K562 (cell line): ENCODE data around the gene SLC15A3. TPM values are rescaled to one million over a fixed set of nuclear protein-coding genes. Genes with fewer than 3 reads are reported as not detected.

Experiments used
- ATAC-seq: fragments of 200-7000 bp; cut with Tn5 transposase; 3 replicates; pipeline ENCODE4 v1.9.1; 2020; ENCODE audit warnings: moderate library complexity
- BruUV-seq: library from RNA; stranded (reverse); fragments of 400-500 nt; replicated peaks from 2 replicates; lab custom pipeline; 2021; lab: Mats Ljungman, UMichigan
- CTCF ChIA-PET: fragments of 300-600 bp; formaldehyde crosslinking; extraction: SDS; loops from one replicate; lab custom pipeline; 2021; ENCODE audit warnings: low intra/inter-chr PET ratio; lab: Yijun Ruan, JAX
- POLR2A ChIA-PET: fragments of 300-600, 350-650 bp; sonication (Branson Sonifier 250); formaldehyde crosslinking; extraction: SDS; loops from one replicate; lab custom pipeline; 2021; ENCODE audit warnings: antibody characterized with exemption, inconsistent platforms; lab: Yijun Ruan, JAX
- DNase-seq, 4 experiments: peaks; one replicate each; pipeline versions ENCODE4 v3.0.0 to v3.0.0-alpha.2; 2011 to 2018; ENCODE audit warnings: low spot score in 3 of 4, mixed read lengths in 3 of 4; ENCODE audit errors: extremely low read depth in 1 of 4
- FAIRE-seq: peaks from 2 replicates; lab custom pipeline; 2011; peaks lifted over from hg19 to GRCh38; lab: Jason Lieb, UNC
- H2AFZ ChIP-seq: 2 replicates; pipeline ENCODE4 v1.6.0; 2011; ENCODE audit warnings: low read depth, low read length, control low read depth, inconsistent platforms
- H3K27ac ChIP-seq: fragments of 200-600 bp; 3 replicates; pipeline ENCODE4 v1.8.0; 2011; ENCODE audit warnings: low read depth, mild to moderate bottlenecking, control low read depth, inconsistent platforms, low read length, moderate library complexity, mixed read lengths; ENCODE audit errors: extremely low read depth
- H3K27me3 ChIP-seq, 2 experiments: fragments of 300-600 bp in 1 of 2; 2 replicates in 1 of 2; 3 replicates in 1 of 2; pipeline versions ENCODE4 v1.6.0 to v1.8.0; 2011; ENCODE audit warnings: inconsistent platforms in 2 of 2, low read length in 2 of 2, mild to moderate bottlenecking in 1 of 2, mixed read lengths in 1 of 2, moderate library complexity in 1 of 2; ENCODE audit not compliant: control insufficient read depth in 2 of 2, insufficient read depth in 2 of 2
- H3K36me3 ChIP-seq: fragments of 300-600 bp; 3 replicates; pipeline ENCODE4 v1.8.0; 2011; ENCODE audit warnings: mild to moderate bottlenecking, low read length, inconsistent platforms; ENCODE audit not compliant: control insufficient read depth, insufficient read depth
- H3K4me1 ChIP-seq, 2 experiments: fragments of 200-600 bp in 1 of 2; replicated peaks in 1 of 2; 2 replicates in 1 of 2; 3 replicates in 1 of 2; pipeline versions ENCODE4 v1.5.1 to v1.8.0; 2011; ENCODE audit warnings: inconsistent platforms in 2 of 2, low read length in 2 of 2, mild to moderate bottlenecking in 1 of 2, mixed read lengths in 1 of 2, moderate library complexity in 1 of 2; ENCODE audit not compliant: control insufficient read depth in 2 of 2, insufficient read depth in 2 of 2
- H3K4me2 ChIP-seq: 2 replicates; pipeline ENCODE4 v1.6.1; 2011; ENCODE audit warnings: low read length, control low read depth, inconsistent platforms, mixed read lengths; ENCODE audit not compliant: insufficient read depth
- H3K4me3 ChIP-seq: fragments of 200-600 bp; sonication (generic), shearing (Covaris generic); 2 replicates; pipeline ENCODE4 v1.5.1; 2016; ENCODE audit warnings: control low read depth, inconsistent platforms
- H3K79me2 ChIP-seq: fragments of 200-600 bp; 3 replicates; pipeline ENCODE4 v1.8.0; 2011; ENCODE audit warnings: low read length, inconsistent platforms; ENCODE audit not compliant: control insufficient read depth, insufficient read depth
- H3K9ac ChIP-seq, 2 experiments: 2 replicates each; pipeline versions ENCODE4 v1.6.0 to v1.6.1; 2011; ENCODE audit warnings: low read depth in 2 of 2, low read length in 2 of 2, control low read depth in 1 of 2, inconsistent platforms in 1 of 2, mild to moderate bottlenecking in 1 of 2, mixed read lengths in 1 of 2; ENCODE audit not compliant: insufficient read depth in 1 of 2
- H3K9me1 ChIP-seq: one replicate; pipeline ENCODE4 v1.6.0; 2011; ENCODE audit warnings: inconsistent platforms, mild to moderate bottlenecking, low read length, moderate library complexity; ENCODE audit not compliant: control insufficient read depth, insufficient read depth
- H3K9me3 ChIP-seq: replicated peaks from 2 replicates; pipeline ENCODE4 v1.5.1; 2011; ENCODE audit warnings: low read depth, low read length, inconsistent platforms; ENCODE audit not compliant: control insufficient read depth, insufficient read depth
- H4K20me1 ChIP-seq: replicated peaks from 2 replicates; pipeline ENCODE4 v1.6.1; 2011; ENCODE audit warnings: low read length, inconsistent platforms, mixed read lengths; ENCODE audit not compliant: control insufficient read depth, insufficient read depth
- CHD4 ChIP-seq: fragments of 200-600 bp; sonication (generic); IDR thresholded peaks from 3 replicates; pipeline ENCODE4 v1.6.1; 2012; ENCODE audit warnings: low read depth, mild to moderate bottlenecking, mixed read lengths, low read length, inconsistent platforms; ENCODE audit not compliant: insufficient read depth, insufficient replicate concordance, poor library complexity, severe bottlenecking
- DACH1 ChIP-seq: fragments of 450-650 bp; IDR thresholded peaks from 2 replicates; pipeline ENCODE4 v1.6.1; 2018; ENCODE audit not compliant: partially characterized antibody
- DDX20 ChIP-seq: fragments of 450-650 bp; IDR thresholded peaks from 2 replicates; pipeline ENCODE4 v1.6.1; 2016; ENCODE audit warnings: missing genetic modification characterization, low read depth, mild to moderate bottlenecking, missing compliant biosample characterization, moderate library complexity
- MIER1 ChIP-seq: fragments of 450-650 bp; IDR thresholded peaks from 2 replicates; pipeline ENCODE4 v1.6.1; 2016; ENCODE audit warnings: antibody characterized with exemption, mild to moderate bottlenecking, low read depth
- MYC ChIP-seq, 2 experiments: fragments of 250-450 bp in 1 of 2; sonication (Bioruptor Pico) in 1 of 2; IDR thresholded peaks; 2 replicates each; pipeline versions ENCODE4 v1.5.1 to v1.6.1; 2012 to 2021; ENCODE audit warnings: low read depth in 2 of 2, borderline replicate concordance in 1 of 2, improper control_type of control experiment in 1 of 2, low read length in 1 of 2, mild to moderate bottlenecking in 1 of 2, moderate library complexity in 1 of 2
- NR2C1 ChIP-seq, 2 experiments: fragments of 450-650 bp; IDR thresholded peaks; 2 replicates each; pipeline ENCODE4 v1.6.1; 2017; ENCODE audit warnings: mild to moderate bottlenecking in 2 of 2, antibody characterized with exemption in 1 of 2, inconsistent platforms in 1 of 2, missing compliant biosample characterization in 1 of 2, missing genetic modification characterization in 1 of 2
- SMAD1 ChIP-seq: fragments of 150-350 bp; IDR thresholded peaks from 2 replicates; pipeline ENCODE4 v1.6.1; 2014; ENCODE audit warnings: low read length, low read depth; ENCODE audit not compliant: partially characterized antibody
- ZNF23 ChIP-seq: fragments of 250-450 bp; sonication (Bioruptor Pico); IDR thresholded peaks from 2 replicates; pipeline ENCODE4 v1.4.0; 2020; ENCODE audit warnings: mild to moderate bottlenecking
- ZNF830 ChIP-seq: fragments of 250-450 bp; sonication (Bioruptor Pico); IDR thresholded peaks from 2 replicates; pipeline ENCODE4 v1.5.0; 2021; ENCODE audit warnings: mild to moderate bottlenecking
- WGBS: fragments of 100-300 bp; shearing (Covaris generic); methylation state at CpG from one replicate; pipeline ENCODE4 v1.1.6; 2016; ENCODE audit warnings: low coverage, mixed read lengths; ENCODE audit not compliant: insufficient coverage; ENCODE audit errors: missing lambda C conversion rate; 5-methylcytosine and 5-hydroxymethylcytosine counted together
- in situ Hi-C: fragments of 300-500 bp; cut with MboI; formaldehyde crosslinking; loops from 4 replicates; pipeline ENCODE4 v1.15.0; 2018; ENCODE audit warnings: inconsistent platforms, mixed read lengths
- intact Hi-C: fragments of 100-400 bp; cut with micrococcal nuclease; formaldehyde crosslinking; loops from 2 replicates; pipeline ENCODE4 v1.14.2; 2022
- polyA plus RNA-seq, 8 experiments: library from polyadenylated mRNA; depleted of rRNA in 4 of 8; stranded (reverse) in 5 of 8; unstranded in 3 of 8; fragments of >200 nt; fragmentation: Nextera tagmentation in 2 of 8; fragmentation: Illumina TruSeq in 1 of 8; extraction: Ambion mirVana in 2 of 8; extraction: Trizol in 1 of 8; gene quantifications; 2 replicates each; pipeline versions ENCODE4 v1.2.1 to v1.2.3, GENCODE V29; 2011 to 2014; ENCODE audit warnings: inconsistent platforms in 1 of 8, missing spikeins in 1 of 8
- total RNA-seq, 7 experiments: library from RNA; depleted of rRNA in 6 of 7; stranded (reverse); fragments of >200 nt in 6 of 7; fragmentation: Illumina TruSeq in 2 of 7; extraction: Trizol in 2 of 7; gene quantifications; 2 replicates each; pipeline versions ENCODE4 v1.2.1 to v1.2.3, GENCODE V29; 2011 to 2021; ENCODE audit warnings: low replicate concordance in 1 of 7
- TF ChIP-seq, protein P1 (sequence below): fragments of 450-650 bp; IDR thresholded peaks from 2 replicates; pipeline ENCODE4 v1.6.1; 2016; ENCODE audit warnings: mild to moderate bottlenecking
- TF ChIP-seq, protein P2 (sequence below): sonication (generic); formaldehyde crosslinking; IDR thresholded peaks from 2 replicates; pipeline ENCODE4 v1.8.1; 2023; ENCODE audit warnings: mild to moderate bottlenecking, missing genetic modification reagents

Gene SLC15A3
- total and polyA plus RNA-seq, 9 of the 15 experiments (the other 6 are each of a cell fraction or from before 2014, with no cell fraction given), result 0.07 to 0.27 TPM; not detected in 7

DNA sequence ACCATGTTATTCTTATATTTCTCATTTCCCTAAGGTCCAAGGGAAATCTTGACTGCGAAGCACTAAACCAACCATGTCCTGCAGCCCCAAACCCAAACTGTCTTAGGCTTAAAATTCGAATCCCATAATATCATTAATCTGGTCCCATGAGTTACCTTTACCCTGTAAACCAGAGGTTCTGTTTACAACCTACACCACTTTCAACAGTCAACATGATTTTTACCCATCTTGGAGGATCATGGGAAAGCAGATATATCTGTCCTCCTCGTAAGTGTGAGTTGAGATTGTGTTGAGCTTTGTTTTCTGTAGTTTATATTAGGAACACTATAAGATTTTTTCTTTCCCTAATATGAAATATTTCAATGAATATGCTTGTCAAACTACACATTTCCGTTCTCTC is 52.0 kb downstream of the SLC15A3 start:
- Histone ChIP-seq H3K4me3 (no peak overlapping the region), H3K36me3 (peaks cover 100% of the 10 kb centered on the region), H3K27me3 (no peaks in the 10 kb centered on the region), H3K9me1 (peaks cover 3% of the 10 kb centered on the region), H3K4me2 (no peak overlapping the region), H4K20me1 (peaks cover 22% of the 10 kb centered on the region), H3K9me3 (no peaks in the 10 kb centered on the region), H3K79me2 (peaks cover 28% of the 10 kb centered on the region), H3K9ac (no peak overlapping the region), H3K27ac (no peak overlapping the region), H3K4me1 (peaks cover 0 to 11% of the 10 kb centered on the region in 2 experiments; a peak in 3 of 5 replicates), H2AFZ (no peak overlapping the region)
- intact Hi-C loops (loop anchor here (1.0 kb wide), 1 partner anchor 69 kb away; no protein-coding TSS in a partner anchor), in situ Hi-C loops (loop anchor here (5.0 kb wide), 1 partner anchor 123 kb away; no protein-coding TSS in a partner anchor)
- DNase-seq (no peak), FAIRE-seq (no peak), ATAC-seq (0 out of 3 replicates have a peak, but pooled peaks have one; percentile 16)
- ChIA-PET POLR2A (interaction anchor here (0.8 to 1.0 kb wide), 3 partner anchors 14 to 73 kb away, joined by 3 to 7 read pairs (median 6); partner anchors contain the start of gene TMEM109), CTCF (interaction anchor here (1.0 to 1.9 kb wide), 3 partner anchors 61 to 125 kb away, joined by 3 to 18 read pairs (median 4); no protein-coding TSS in a partner anchor)
- BruUV-seq, result no TSS peak
- WGBS, result 58% methylated on average over 4 of the region's 4 CpGs
- TF ChIP-seq CHD4 (no peak), SMAD1 (no peak), DDX20 (no peak), ZNF830 (CRISPR knock-in tag) (no peak), ZNF23 (CRISPR knock-in tag) (no peak), NR2C1 (IDR thresholded peaks at IDR 0.05) (no peak), NR2C1 (tag; IDR thresholded peaks at IDR 0.05) (no peak), DACH1 (no peak), MYC (IDR thresholded peaks at IDR 0.05; ENCODE audit: low read depth, low read length) (no peak), MYC (CRISPR knock-in tag; IDR thresholded peaks at IDR 0.05; ENCODE audit: borderline replicate concordance, low read depth) (no peak), MIER1 (no peak)
- TF ChIP-seq, protein P1, sequence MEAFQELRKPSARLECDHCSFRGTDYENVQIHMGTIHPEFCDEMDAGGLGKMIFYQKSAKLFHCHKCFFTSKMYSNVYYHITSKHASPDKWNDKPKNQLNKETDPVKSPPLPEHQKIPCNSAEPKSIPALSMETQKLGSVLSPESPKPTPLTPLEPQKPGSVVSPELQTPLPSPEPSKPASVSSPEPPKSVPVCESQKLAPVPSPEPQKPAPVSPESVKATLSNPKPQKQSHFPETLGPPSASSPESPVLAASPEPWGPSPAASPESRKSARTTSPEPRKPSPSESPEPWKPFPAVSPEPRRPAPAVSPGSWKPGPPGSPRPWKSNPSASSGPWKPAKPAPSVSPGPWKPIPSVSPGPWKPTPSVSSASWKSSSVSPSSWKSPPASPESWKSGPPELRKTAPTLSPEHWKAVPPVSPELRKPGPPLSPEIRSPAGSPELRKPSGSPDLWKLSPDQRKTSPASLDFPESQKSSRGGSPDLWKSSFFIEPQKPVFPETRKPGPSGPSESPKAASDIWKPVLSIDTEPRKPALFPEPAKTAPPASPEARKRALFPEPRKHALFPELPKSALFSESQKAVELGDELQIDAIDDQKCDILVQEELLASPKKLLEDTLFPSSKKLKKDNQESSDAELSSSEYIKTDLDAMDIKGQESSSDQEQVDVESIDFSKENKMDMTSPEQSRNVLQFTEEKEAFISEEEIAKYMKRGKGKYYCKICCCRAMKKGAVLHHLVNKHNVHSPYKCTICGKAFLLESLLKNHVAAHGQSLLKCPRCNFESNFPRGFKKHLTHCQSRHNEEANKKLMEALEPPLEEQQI, result no peak
- TF ChIP-seq, protein P2, sequence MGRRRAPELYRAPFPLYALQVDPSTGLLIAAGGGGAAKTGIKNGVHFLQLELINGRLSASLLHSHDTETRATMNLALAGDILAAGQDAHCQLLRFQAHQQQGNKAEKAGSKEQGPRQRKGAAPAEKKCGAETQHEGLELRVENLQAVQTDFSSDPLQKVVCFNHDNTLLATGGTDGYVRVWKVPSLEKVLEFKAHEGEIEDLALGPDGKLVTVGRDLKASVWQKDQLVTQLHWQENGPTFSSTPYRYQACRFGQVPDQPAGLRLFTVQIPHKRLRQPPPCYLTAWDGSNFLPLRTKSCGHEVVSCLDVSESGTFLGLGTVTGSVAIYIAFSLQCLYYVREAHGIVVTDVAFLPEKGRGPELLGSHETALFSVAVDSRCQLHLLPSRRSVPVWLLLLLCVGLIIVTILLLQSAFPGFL (CRISPR knock-in tag), result no peak
